Right lung (tissue), 5 donors: ENCODE measurements around the gene EIF3B. TPM values are rescaled to one million over a fixed set of nuclear protein-coding genes. Genes with fewer than 3 reads are reported as not detected.

Experiments
- polyA plus RNA-seq, 5 donors: library from polyadenylated mRNA; unstranded; fragments of 120-200 nt; gene quantifications; one replicate each; pipeline versions ENCODE4 v1.2.1 to v1.2.3, GENCODE V29; 2013; ENCODE audit warnings: inconsistent platforms in 1 of 5, low replicate concordance in 1 of 5; ENCODE audit not compliant: insufficient read length in 5 of 5, insufficient read depth in 1 of 5

EIF3B gene
- polyA plus RNA-seq, 5 donors = 132 to 155 (median 144) TPM

Other genes with a start within 250 kb of the EIF3B start
- 10 to 100 TPM; 15.5 to 26.8 (median 23.1) TPM for gene MAD1L1, start 121.9 kb upstream of the EIF3B start, polyA plus RNA-seq
- 10 to 100 TPM; 24.4 to 33.4 (median 31.0) TPM for gene MRM2, start 112.6 kb upstream of the EIF3B start, polyA plus RNA-seq
- 10 to 100 TPM; 17.9 to 27.1 (median 19.5) TPM for gene NUDT1, start 112.6 kb upstream of the EIF3B start, polyA plus RNA-seq
- gene SNX8, start 40.4 kb upstream of the EIF3B start, polyA plus RNA-seq = 10 to 100 TPM; 22.2 to 33.7 (median 24.6) TPM
- gene CHST12, start 48.8 kb downstream of the EIF3B start, polyA plus RNA-seq = 10 to 100 TPM in 4 of 5 donors, 1 to 10 TPM in 1; 9.9 to 22.2 (median 13.7) TPM
- under 1 TPM in 1 of 5 donors, not detected in 4; 0.37 TPM for gene GRIFIN, start 121.6 kb downstream of the EIF3B start, polyA plus RNA-seq
- gene LFNG, start 164.9 kb downstream of the EIF3B start, polyA plus RNA-seq = 10 to 100 TPM in 1 of 5 donors, 1 to 10 TPM in 4; 6.2 to 13.6 (median 9.3) TPM
- gene BRAT1, start 200.7 kb downstream of the EIF3B start, polyA plus RNA-seq = 10 to 100 TPM; 22.8 to 44.9 (median 29.2) TPM
- 10 to 100 TPM; 16.8 to 21.0 (median 17.0) TPM for gene IQCE, start 204.2 kb downstream of the EIF3B start, polyA plus RNA-seq